GM12865 (cell line): Measurements from ENCODE around the gene HOMER3.

ENCODE experiments used
- DNase-seq: peaks from one replicate; pipeline ENCODE4 v3.0.0; 2010; ENCODE audit warnings: low read depth
- H3K4me3 ChIP-seq: 2 replicates; pipeline ENCODE4 v1.5.1; 2011; ENCODE audit warnings: mild to moderate bottlenecking, low read depth, low read length, control low read depth
- TF ChIP-seq, protein P1 (sequence below): IDR thresholded peaks from 2 replicates; pipeline ENCODE4 v1.5.1; 2011; ENCODE audit warnings: low read length, control low read depth, low read depth, inconsistent platforms; ENCODE audit not compliant: insufficient read depth; ENCODE audit errors: missing control alignments

Gene HOMER3

GRCh38 chr19:18939922-18940768 is 872 bp downstream of the HOMER3 start:
- TF ChIP-seq, protein P1, sequence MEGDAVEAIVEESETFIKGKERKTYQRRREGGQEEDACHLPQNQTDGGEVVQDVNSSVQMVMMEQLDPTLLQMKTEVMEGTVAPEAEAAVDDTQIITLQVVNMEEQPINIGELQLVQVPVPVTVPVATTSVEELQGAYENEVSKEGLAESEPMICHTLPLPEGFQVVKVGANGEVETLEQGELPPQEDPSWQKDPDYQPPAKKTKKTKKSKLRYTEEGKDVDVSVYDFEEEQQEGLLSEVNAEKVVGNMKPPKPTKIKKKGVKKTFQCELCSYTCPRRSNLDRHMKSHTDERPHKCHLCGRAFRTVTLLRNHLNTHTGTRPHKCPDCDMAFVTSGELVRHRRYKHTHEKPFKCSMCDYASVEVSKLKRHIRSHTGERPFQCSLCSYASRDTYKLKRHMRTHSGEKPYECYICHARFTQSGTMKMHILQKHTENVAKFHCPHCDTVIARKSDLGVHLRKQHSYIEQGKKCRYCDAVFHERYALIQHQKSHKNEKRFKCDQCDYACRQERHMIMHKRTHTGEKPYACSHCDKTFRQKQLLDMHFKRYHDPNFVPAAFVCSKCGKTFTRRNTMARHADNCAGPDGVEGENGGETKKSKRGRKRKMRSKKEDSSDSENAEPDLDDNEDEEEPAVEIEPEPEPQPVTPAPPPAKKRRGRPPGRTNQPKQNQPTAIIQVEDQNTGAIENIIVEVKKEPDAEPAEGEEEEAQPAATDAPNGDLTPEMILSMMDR: no peak
- peak overlapping the region; percentile 80 for H3K4me3 ChIP-seq
- DNase-seq: no peak

DNA sequence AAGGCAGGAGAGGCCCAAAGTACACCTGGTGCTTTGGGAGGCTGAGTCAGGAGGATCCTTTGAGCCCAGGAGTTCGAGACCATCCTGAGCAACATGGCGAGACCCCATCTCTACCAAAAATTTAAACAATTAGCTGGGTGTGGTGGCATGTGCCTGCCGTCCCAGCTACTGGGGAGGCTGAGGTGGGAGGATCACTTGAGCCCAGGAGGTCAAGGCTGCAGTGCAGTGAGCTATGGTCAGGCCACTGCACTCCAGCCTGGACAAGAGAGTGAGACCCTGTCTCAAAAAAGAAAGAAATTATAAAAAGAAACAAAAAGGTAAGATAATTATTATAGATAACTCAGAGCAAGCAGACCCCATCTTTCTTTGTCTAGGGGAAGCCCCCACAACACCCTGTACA is 1.9 kb downstream of the HOMER3 start:
- H3K4me3 ChIP-seq: no peak overlapping the region
- DNase-seq: no peak
- TF ChIP-seq, protein P1: no peak

DNA sequence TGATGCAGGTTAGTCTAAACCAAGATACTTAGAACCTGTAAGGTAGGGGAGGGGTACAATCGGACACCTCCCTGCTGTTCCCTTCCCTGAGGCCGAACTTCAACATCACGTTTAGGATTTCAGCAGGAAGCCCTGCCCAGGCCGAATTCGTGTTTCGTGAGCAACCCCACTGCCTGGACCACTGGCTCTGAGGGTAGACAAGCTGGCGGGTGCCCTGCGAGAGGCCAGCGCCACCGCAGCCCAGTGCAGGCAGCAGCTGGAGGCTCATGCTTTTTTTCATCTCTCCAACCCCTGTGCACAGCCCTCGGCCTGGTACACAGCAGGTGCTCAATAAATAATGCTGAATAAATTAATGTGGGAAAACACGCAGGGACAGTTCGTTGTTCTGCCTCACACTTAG is 7.7 kb downstream of the HOMER3 start:
- DNase-seq: no peak
- no peak overlapping the region for H3K4me3 ChIP-seq
- TF ChIP-seq, protein P1: no peak

- no peak overlapping the region for H3K4me3 ChIP-seq
- TF ChIP-seq, protein P1: no peak
- DNase-seq: peak; percentile 75
Observed at GRCh38 chr19:18932216-18932841, 8.7 kb downstream of the HOMER3 start.

GRCh38 chr19:18931316-18932162 is 9.5 kb downstream of the HOMER3 start:
- TF ChIP-seq, protein P1: no peak
- H3K4me3 ChIP-seq: no peak overlapping the region
- DNase-seq: no peak

- DNase-seq: no peak
- TF ChIP-seq, protein P1: no peak
- no peak overlapping the region for H3K4me3 ChIP-seq
Observed at GRCh38 chr19:18929311-18929710, 11.7 kb downstream of the HOMER3 start.
